GM23338 (cell line): Measurements from ENCODE around the gene SFTPB. TPM values are rescaled to one million over a fixed set of nuclear protein-coding genes. Genes with fewer than 3 reads are reported as not detected.

Experiments used
- ATAC-seq: fragments of 200-7000 bp; cut with Tn5 transposase; 3 replicates; pipeline ENCODE4 v1.9.1; 2020
- DNase-seq: peaks from one replicate; pipeline ENCODE4 v3.0.0-alpha.2; 2015; ENCODE audit warnings: low spot score
- H2AFZ ChIP-seq: fragments of 200-600 bp; sonication (generic); 2 replicates; pipeline ENCODE4 v1.8.0; 2016; ENCODE audit warnings: antibody characterized with exemption, mild to moderate bottlenecking, moderate library complexity
- H3F3A ChIP-seq: fragments of 200-600 bp; sonication (generic); replicated peaks from 2 replicates; pipeline ENCODE4 v1.8.0; 2017; ENCODE audit warnings: antibody characterized with exemption, mixed run types, low read depth
- H3K27ac ChIP-seq: fragments of 200-600 bp; sonication (generic); 2 replicates; pipeline ENCODE4 v1.6.1; 2016; ENCODE audit warnings: low read depth
- H3K27me3 ChIP-seq: fragments of 200-600 bp; sonication (generic); 2 replicates; pipeline ENCODE4 v1.8.0; 2016; ENCODE audit warnings: mild to moderate bottlenecking, mixed run types, moderate library complexity; ENCODE audit not compliant: insufficient read depth
- H3K36me3 ChIP-seq: fragments of 200-600 bp; sonication (generic); 2 replicates; pipeline ENCODE4 v1.8.0; 2016; ENCODE audit warnings: mild to moderate bottlenecking; ENCODE audit not compliant: insufficient read depth
- H3K4me1 ChIP-seq: fragments of 200-600 bp; sonication (generic); 2 replicates; pipeline ENCODE4 v1.8.0; 2016; ENCODE audit warnings: mild to moderate bottlenecking, moderate library complexity; ENCODE audit not compliant: insufficient read depth
- H3K4me2 ChIP-seq: fragments of 200-600 bp; sonication (generic); 2 replicates; pipeline ENCODE4 v1.7.1; 2017; ENCODE audit warnings: mixed run types
- H3K4me3 ChIP-seq: fragments of 200-600 bp; sonication (generic); 2 replicates; pipeline ENCODE4 v1.6.1; 2016; ENCODE audit warnings: mixed run types
- H3K79me2 ChIP-seq: fragments of 200-600 bp; sonication (generic); replicated peaks from 2 replicates; pipeline ENCODE4 v1.8.0; 2017; ENCODE audit warnings: mild to moderate bottlenecking; ENCODE audit not compliant: insufficient read depth
- H3K9me2 ChIP-seq: fragments of 200-600 bp; sonication (generic); 2 replicates; pipeline ENCODE4 v1.8.0; 2017; ENCODE audit not compliant: insufficient read depth
- H4K20me1 ChIP-seq: fragments of 200-600 bp; sonication (generic); replicated peaks from 2 replicates; pipeline ENCODE4 v1.8.0; 2017; ENCODE audit warnings: mild to moderate bottlenecking; ENCODE audit not compliant: insufficient read depth
- H3K27ac Mint-ChIP-seq: 2 replicates; pipeline ENCODE4 v1.8.0; 2020; ENCODE audit warnings: inconsistent platforms, mild to moderate bottlenecking, moderate library complexity, mixed read lengths
- H3K27me3 Mint-ChIP-seq: 3 replicates; pipeline ENCODE4 v1.8.0; 2022; ENCODE audit warnings: low read depth, mild to moderate bottlenecking, moderate library complexity, mixed read lengths, inconsistent platforms; ENCODE audit not compliant: insufficient read depth, poor library complexity
- H3K36me3 Mint-ChIP-seq: 3 replicates; pipeline ENCODE4 v1.8.0; 2021; ENCODE audit warnings: low read depth, mild to moderate bottlenecking, inconsistent platforms, moderate library complexity, mixed read lengths
- H3K4me1 Mint-ChIP-seq: 3 replicates; pipeline ENCODE4 v1.8.0; 2020; ENCODE audit warnings: mild to moderate bottlenecking, inconsistent platforms, mixed read lengths
- H3K4me3 Mint-ChIP-seq: 3 replicates; pipeline ENCODE4 v1.8.0; 2021; ENCODE audit warnings: moderate library complexity, mild to moderate bottlenecking, inconsistent platforms, mixed read lengths
- H3K9me3 Mint-ChIP-seq: 3 replicates; pipeline ENCODE4 v1.8.0; 2020; ENCODE audit warnings: moderate library complexity, mild to moderate bottlenecking, inconsistent platforms, mixed read lengths
- CREB1 ChIP-seq: fragments of 250-450 bp; sonication (Bioruptor Pico); IDR thresholded peaks from 2 replicates; pipeline ENCODE4 v1.5.0; 2020; ENCODE audit warnings: low read depth, mild to moderate bottlenecking, moderate library complexity
- NANOG ChIP-seq: IDR thresholded peaks from 2 replicates; pipeline ENCODE4 v1.6.1; 2016; ENCODE audit warnings: antibody characterized with exemption, borderline replicate concordance
- ZNF331 ChIP-seq: fragments of 250-450 bp; sonication (Bioruptor Pico); IDR thresholded peaks from 2 replicates; pipeline ENCODE4 v1.5.0; 2020; ENCODE audit warnings: low read depth, mild to moderate bottlenecking, moderate library complexity
- polyA plus RNA-seq: library from polyadenylated mRNA; unstranded; fragments of >200 nt; fragmentation: Nextera tagmentation; extraction: Ambion mirVana; gene quantifications from 2 replicates; pipeline ENCODE4 v1.2.1, GENCODE V29; 2016
- total RNA-seq: library from RNA; depleted of rRNA; stranded (reverse); fragments of >200 nt; shearing (Covaris generic); gene quantifications from 2 replicates; pipeline ENCODE4 v1.2.3, GENCODE V29; 2014
- TF ChIP-seq, protein P1 (sequence below): fragments of 250-450 bp; sonication (Bioruptor Pico); IDR thresholded peaks from 2 replicates; pipeline ENCODE4 v1.5.0; 2020; ENCODE audit warnings: mild to moderate bottlenecking, moderate library complexity
- TF ChIP-seq, protein P2 (sequence below): IDR thresholded peaks from one replicate; pipeline ENCODE4 v1.6.1; 2018; ENCODE audit warnings: antibody characterized with exemption; ENCODE audit not compliant: unreplicated experiment
- TF ChIP-seq, protein P3 (sequence below): IDR thresholded peaks from 2 replicates; pipeline ENCODE4 v1.6.1; 2016; ENCODE audit warnings: antibody characterized with exemption

SFTPB gene
- total and polyA plus RNA-seq, 2 experiments from 2014 or later, result 0.06 TPM; not detected in 1

DNA sequence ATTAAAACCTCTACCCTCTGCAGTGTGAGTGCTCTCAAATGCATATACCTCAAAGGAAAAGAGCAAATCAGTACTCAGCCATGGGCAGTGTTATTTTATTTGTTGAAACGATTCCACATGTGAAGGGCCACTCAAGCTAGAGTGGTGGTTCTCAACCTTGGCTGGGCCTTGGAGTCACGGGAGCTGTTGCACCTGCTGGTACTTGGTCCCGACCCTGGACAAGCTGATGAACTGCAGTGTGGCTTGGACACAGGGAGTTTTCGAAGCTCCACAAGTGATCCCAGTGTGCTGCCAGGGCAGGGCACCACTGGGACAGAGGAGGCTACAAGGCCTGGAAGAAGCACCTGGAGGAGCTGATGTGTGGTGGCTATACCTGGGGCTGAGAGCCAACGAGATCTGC, 45.8 kb upstream of the SFTPB start (continued):
- TF ChIP-seq, protein P1, sequence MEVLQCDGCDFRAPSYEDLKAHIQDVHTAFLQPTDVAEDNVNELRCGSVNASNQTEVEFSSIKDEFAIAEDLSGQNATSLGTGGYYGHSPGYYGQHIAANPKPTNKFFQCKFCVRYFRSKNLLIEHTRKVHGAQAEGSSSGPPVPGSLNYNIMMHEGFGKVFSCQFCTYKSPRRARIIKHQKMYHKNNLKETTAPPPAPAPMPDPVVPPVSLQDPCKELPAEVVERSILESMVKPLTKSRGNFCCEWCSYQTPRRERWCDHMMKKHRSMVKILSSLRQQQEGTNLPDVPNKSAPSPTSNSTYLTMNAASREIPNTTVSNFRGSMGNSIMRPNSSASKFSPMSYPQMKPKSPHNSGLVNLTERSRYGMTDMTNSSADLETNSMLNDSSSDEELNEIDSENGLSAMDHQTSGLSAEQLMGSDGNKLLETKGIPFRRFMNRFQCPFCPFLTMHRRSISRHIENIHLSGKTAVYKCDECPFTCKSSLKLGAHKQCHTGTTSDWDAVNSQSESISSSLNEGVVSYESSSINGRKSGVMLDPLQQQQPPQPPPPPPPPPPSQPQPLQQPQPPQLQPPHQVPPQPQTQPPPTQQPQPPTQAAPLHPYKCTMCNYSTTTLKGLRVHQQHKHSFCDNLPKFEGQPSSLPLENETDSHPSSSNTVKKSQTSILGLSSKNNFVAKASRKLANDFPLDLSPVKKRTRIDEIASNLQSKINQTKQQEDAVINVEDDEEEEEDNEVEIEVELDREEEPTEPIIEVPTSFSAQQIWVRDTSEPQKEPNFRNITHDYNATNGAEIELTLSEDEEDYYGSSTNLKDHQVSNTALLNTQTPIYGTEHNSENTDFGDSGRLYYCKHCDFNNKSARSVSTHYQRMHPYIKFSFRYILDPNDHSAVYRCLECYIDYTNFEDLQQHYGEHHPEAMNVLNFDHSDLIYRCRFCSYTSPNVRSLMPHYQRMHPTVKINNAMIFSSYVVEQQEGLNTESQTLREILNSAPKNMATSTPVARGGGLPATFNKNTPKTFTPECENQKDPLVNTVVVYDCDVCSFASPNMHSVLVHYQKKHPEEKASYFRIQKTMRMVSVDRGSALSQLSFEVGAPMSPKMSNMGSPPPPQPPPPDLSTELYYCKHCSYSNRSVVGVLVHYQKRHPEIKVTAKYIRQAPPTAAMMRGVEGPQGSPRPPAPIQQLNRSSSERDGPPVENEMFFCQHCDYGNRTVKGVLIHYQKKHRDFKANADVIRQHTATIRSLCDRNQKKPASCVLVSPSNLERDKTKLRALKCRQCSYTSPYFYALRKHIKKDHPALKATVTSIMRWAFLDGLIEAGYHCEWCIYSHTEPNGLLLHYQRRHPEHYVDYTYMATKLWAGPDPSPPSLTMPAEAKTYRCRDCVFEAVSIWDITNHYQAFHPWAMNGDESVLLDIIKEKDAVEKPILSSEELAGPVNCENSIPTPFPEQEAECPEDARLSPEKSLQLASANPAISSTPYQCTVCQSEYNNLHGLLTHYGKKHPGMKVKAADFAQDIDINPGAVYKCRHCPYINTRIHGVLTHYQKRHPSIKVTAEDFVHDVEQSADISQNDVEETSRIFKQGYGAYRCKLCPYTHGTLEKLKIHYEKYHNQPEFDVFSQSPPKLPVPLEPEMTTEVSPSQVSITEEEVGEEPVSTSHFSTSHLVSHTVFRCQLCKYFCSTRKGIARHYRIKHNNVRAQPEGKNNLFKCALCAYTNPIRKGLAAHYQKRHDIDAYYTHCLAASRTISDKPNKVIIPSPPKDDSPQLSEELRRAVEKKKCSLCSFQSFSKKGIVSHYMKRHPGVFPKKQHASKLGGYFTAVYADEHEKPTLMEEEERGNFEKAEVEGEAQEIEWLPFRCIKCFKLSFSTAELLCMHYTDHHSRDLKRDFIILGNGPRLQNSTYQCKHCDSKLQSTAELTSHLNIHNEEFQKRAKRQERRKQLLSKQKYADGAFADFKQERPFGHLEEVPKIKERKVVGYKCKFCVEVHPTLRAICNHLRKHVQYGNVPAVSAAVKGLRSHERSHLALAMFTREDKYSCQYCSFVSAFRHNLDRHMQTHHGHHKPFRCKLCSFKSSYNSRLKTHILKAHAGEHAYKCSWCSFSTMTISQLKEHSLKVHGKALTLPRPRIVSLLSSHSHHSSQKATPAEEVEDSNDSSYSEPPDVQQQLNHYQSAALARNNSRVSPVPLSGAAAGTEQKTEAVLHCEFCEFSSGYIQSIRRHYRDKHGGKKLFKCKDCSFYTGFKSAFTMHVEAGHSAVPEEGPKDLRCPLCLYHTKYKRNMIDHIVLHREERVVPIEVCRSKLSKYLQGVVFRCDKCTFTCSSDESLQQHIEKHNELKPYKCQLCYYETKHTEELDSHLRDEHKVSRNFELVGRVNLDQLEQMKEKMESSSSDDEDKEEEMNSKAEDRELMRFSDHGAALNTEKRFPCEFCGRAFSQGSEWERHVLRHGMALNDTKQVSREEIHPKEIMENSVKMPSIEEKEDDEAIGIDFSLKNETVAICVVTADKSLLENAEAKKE (CRISPR knock-in tag), result no peak

DNA sequence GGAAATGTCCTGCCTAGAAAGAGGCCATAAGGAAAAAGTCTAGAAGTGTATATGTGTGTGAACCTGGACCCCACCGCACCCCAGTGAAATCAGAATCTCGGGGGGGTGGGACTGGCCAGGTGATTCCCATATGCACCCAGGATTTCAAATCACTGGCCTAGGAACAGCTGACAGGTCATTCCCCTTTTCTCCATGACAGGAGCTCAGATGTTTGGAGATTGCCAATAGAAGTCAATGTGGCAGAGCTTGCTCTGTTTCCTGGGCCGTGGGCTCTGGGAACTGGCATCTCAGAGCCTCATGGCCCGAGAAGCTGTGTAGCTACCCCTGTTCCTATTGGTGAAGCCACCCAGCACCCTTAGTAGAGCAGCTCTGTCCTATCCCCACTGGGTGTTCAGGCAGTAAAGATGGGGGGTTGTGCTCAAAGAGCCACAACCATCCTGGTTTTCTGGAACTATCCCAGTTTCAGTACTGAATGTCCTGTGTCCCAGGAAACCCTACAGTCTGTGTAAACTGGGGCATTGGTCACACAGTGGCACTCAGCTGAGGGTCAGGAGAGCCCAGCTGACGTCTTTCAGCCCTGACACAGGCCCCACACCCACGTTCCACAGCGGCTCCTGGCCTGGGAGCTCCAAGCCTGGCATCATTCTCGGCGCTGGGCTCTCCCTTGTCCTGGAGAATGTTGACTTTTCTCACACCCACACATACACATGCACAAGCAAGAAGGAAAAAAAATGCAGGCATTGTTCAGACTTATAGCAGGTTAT, 45.0 kb upstream of the SFTPB start:
- H3K4me1 Mint-ChIP-seq, result no peaks in the 10 kb centered on the region
- TF ChIP-seq NANOG (no peak), ZNF331 (CRISPR knock-in tag) (no peak), CREB1 (CRISPR knock-in tag) (no peak)
- TF ChIP-seq, protein P2, sequence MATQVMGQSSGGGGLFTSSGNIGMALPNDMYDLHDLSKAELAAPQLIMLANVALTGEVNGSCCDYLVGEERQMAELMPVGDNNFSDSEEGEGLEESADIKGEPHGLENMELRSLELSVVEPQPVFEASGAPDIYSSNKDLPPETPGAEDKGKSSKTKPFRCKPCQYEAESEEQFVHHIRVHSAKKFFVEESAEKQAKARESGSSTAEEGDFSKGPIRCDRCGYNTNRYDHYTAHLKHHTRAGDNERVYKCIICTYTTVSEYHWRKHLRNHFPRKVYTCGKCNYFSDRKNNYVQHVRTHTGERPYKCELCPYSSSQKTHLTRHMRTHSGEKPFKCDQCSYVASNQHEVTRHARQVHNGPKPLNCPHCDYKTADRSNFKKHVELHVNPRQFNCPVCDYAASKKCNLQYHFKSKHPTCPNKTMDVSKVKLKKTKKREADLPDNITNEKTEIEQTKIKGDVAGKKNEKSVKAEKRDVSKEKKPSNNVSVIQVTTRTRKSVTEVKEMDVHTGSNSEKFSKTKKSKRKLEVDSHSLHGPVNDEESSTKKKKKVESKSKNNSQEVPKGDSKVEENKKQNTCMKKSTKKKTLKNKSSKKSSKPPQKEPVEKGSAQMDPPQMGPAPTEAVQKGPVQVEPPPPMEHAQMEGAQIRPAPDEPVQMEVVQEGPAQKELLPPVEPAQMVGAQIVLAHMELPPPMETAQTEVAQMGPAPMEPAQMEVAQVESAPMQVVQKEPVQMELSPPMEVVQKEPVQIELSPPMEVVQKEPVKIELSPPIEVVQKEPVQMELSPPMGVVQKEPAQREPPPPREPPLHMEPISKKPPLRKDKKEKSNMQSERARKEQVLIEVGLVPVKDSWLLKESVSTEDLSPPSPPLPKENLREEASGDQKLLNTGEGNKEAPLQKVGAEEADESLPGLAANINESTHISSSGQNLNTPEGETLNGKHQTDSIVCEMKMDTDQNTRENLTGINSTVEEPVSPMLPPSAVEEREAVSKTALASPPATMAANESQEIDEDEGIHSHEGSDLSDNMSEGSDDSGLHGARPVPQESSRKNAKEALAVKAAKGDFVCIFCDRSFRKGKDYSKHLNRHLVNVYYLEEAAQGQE, result no peak
- TF ChIP-seq, protein P3, sequence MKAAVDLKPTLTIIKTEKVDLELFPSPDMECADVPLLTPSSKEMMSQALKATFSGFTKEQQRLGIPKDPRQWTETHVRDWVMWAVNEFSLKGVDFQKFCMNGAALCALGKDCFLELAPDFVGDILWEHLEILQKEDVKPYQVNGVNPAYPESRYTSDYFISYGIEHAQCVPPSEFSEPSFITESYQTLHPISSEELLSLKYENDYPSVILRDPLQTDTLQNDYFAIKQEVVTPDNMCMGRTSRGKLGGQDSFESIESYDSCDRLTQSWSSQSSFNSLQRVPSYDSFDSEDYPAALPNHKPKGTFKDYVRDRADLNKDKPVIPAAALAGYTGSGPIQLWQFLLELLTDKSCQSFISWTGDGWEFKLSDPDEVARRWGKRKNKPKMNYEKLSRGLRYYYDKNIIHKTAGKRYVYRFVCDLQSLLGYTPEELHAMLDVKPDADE, result no peak
- no peak for ATAC-seq
- H3K36me3 ChIP-seq, result no peaks in the 10 kb centered on the region
- H3K9me3 Mint-ChIP-seq, result no peaks in the 10 kb centered on the region
- H4K20me1 ChIP-seq, result no peaks in the 10 kb centered on the region
- no peak overlapping the region for H3K27ac ChIP-seq
- peaks cover 14% of the 10 kb centered on the region for H3K27me3 Mint-ChIP-seq
- H3K27me3 ChIP-seq, result peaks cover under 1% of the 10 kb centered on the region; the same call in 1 of the 2 replicates
- no peaks in the 10 kb centered on the region for H3K36me3 Mint-ChIP-seq
- no peak overlapping the region for H3K4me3 ChIP-seq
- H3K4me1 ChIP-seq, result no peaks in the 10 kb centered on the region
- H3K4me2 ChIP-seq, result no peak overlapping the region
- no peak overlapping the region for H3K4me3 Mint-ChIP-seq
- H3K79me2 ChIP-seq, result no peaks in the 10 kb centered on the region
- H3K27ac Mint-ChIP-seq, result no peak overlapping the region
- no peak for DNase-seq
- H3F3A ChIP-seq, result no peaks in the 10 kb centered on the region
- H2AFZ ChIP-seq, result no peak overlapping the region
- H3K9me2 ChIP-seq, result no peaks in the 10 kb centered on the region
